HG02588 (cell line): Measurements from ENCODE around the gene TAF10.

Experiments
- ATAC-seq: cut with Tn5 transposase; IDR thresholded peaks from one replicate; pipeline ENCODE4 v1.9.1; 2021; ENCODE audit warnings: mild to moderate bottlenecking, moderate library complexity; ENCODE audit not compliant: unreplicated experiment

Gene TAF10

GRCh38 chr11:6609502-6610015, 2.5 kb downstream of the TAF10 start:
- no peak for ATAC-seq

GRCh38 chr11:6608726-6609501, 3.1 kb downstream of the TAF10 start:
- no peak for ATAC-seq

- no peak for ATAC-seq
Observed at GRCh38 chr11:6608011-6608410, 4.0 kb downstream of the TAF10 start.

- no peak for ATAC-seq
Observed at GRCh38 chr11:6607190-6607795, 4.7 kb downstream of the TAF10 start.

- peak; percentile 44 for ATAC-seq
Observed at GRCh38 chr11:6606471-6607189, 5.4 kb downstream of the TAF10 start.

- ATAC-seq = no peak
Observed at GRCh38 chr11:6604790-6605189, 7.2 kb downstream of the TAF10 start.

GRCh38 chr11:6604081-6604626, 7.9 kb downstream of the TAF10 start:
- peak; percentile 28 for ATAC-seq

GRCh38 chr11:6603287-6604080, 8.5 kb downstream of the TAF10 start, which contains the start of the genes ILK and RRP8:
Gene ILK (plus strand): TSS chr11:6603774. CDS start chr11:6604272, 498 bp downstream.
Gene RRP8 (minus strand): TSS chr11:6603616. CDS start chr11:6603502, 114 bp downstream.
- peak; percentile 77 for ATAC-seq

GRCh38 chr11:6602096-6602940, 9.7 kb downstream of the TAF10 start:
- ATAC-seq = no peak

GRCh38 chr11:6601041-6601461, 11.0 kb downstream of the TAF10 start:
- no peak for ATAC-seq

GRCh38 chr11:6599881-6600390, 12.1 kb downstream of the TAF10 start:
- ATAC-seq = no peak

GRCh38 chr11:6599449-6599848, 12.6 kb downstream of the TAF10 start:
- no peak for ATAC-seq

GRCh38 chr11:6598555-6598954, 13.5 kb downstream of the TAF10 start:
- ATAC-seq = no peak

GRCh38 chr11:6596239-6596877, 15.7 kb downstream of the TAF10 start:
- ATAC-seq = no peak

- ATAC-seq = no peak
Observed at GRCh38 chr11:6594142-6594768, 17.8 kb downstream of the TAF10 start.

- no peak for ATAC-seq
Observed at GRCh38 chr11:6588018-6588417, 24.0 kb downstream of the TAF10 start.

GRCh38 chr11:6587360-6587953, 24.6 kb downstream of the TAF10 start:
- ATAC-seq = no peak
